OCI-LY3 (cell line): Measurements from ENCODE around the gene PGAP1.

Experiments used
- H2AFZ ChIP-seq: fragments of 200-600, 300-600 bp; shearing (Covaris generic); 2 replicates; pipeline ENCODE4 v1.6.0; 2014; ENCODE audit warnings: antibody characterized with exemption, low read depth, low read length
- H3K27ac ChIP-seq: fragments of 200-600, 300-600 bp; sonication (generic); 2 replicates; pipeline ENCODE4 v1.5.1; 2014; ENCODE audit warnings: mild to moderate bottlenecking, low read length, moderate library complexity, mixed read lengths
- H3K27me3 ChIP-seq: fragments of 200-600, 300-600 bp; sonication (generic); 2 replicates; pipeline ENCODE4 v1.6.1; 2014; ENCODE audit warnings: low read depth, low read length, mixed read lengths
- H3K36me3 ChIP-seq: fragments of 200-600, 300-600 bp; sonication (generic); replicated peaks from 2 replicates; pipeline ENCODE3; 2014; ENCODE audit warnings: low read depth, low read length, mixed read lengths
- H3K4me1 ChIP-seq: fragments of 300-600, 200-600 bp; sonication (generic); 2 replicates; pipeline ENCODE4 v1.6.1; 2014; ENCODE audit warnings: low read length, mixed read lengths
- H3K4me2 ChIP-seq: fragments of 200-600, 300-600 bp; sonication (generic); 2 replicates; pipeline ENCODE4 v1.6.1; 2014; ENCODE audit warnings: low read length, mixed read lengths
- H3K4me3 ChIP-seq: fragments of 300-600, 200-600 bp; sonication (generic); 2 replicates; pipeline ENCODE4 v1.5.1; 2014; ENCODE audit warnings: antibody characterized with exemption, mild to moderate bottlenecking, low read length, moderate library complexity
- H3K79me2 ChIP-seq: fragments of 300-600, 200-600 bp; shearing (Covaris generic); 2 replicates; pipeline ENCODE4 v1.6.1; 2014; ENCODE audit warnings: mild to moderate bottlenecking, low read length, mixed read lengths
- H3K9ac ChIP-seq: fragments of 300-600, 200-600 bp; shearing (Covaris generic); 2 replicates; pipeline ENCODE4 v1.6.0; 2014; ENCODE audit warnings: mild to moderate bottlenecking, low read length, moderate library complexity
- H3K9me3 ChIP-seq: fragments of 200-600, 300-600 bp; shearing (Covaris generic); 2 replicates; pipeline ENCODE4 v1.6.1; 2014; ENCODE audit warnings: low read length, mixed read lengths; ENCODE audit not compliant: insufficient read depth
- H4K20me1 ChIP-seq: fragments of 200-600, 300-600 bp; sonication (generic); 2 replicates; pipeline ENCODE4 v1.6.1; 2016; ENCODE audit warnings: low read length, mixed read lengths; ENCODE audit not compliant: insufficient read depth
- CTCF ChIP-seq: fragments of 200-600, 300-600 bp; sonication (generic); IDR thresholded peaks from 2 replicates; pipeline ENCODE4 v1.5.1; 2014; ENCODE audit warnings: antibody characterized with exemption, low read length, low read depth
- EZH2phosphoT487 ChIP-seq: fragments of 200-600 bp; shearing (Covaris generic); IDR thresholded peaks from 2 replicates; pipeline ENCODE4 v1.6.1; 2018; ENCODE audit warnings: antibody characterized with exemption, mixed run types, low read depth

The PGAP1 gene

GRCh38 chr2:196944570-196944969, 18.1 kb upstream of the PGAP1 start:
- Histone ChIP-seq H3K27me3 (no peaks in the 10 kb centered on the region), H3K9me3 (no peaks in the 10 kb centered on the region), H3K4me2 (peak overlapping the region; percentile 37), H3K4me1 (peaks cover 42% of the 10 kb centered on the region), H3K4me3 (no peak overlapping the region), H4K20me1 (no peaks in the 10 kb centered on the region), H3K27ac (peak overlapping the region; percentile 61), H3K79me2 (no peaks in the 10 kb centered on the region), H2AFZ (no peak overlapping the region), H3K36me3 (no peaks in the 10 kb centered on the region), H3K9ac (no peak overlapping the region)
- TF ChIP-seq CTCF, result no peak
- no peak for TF ChIP-seq EZH2phosphoT487

DNA sequence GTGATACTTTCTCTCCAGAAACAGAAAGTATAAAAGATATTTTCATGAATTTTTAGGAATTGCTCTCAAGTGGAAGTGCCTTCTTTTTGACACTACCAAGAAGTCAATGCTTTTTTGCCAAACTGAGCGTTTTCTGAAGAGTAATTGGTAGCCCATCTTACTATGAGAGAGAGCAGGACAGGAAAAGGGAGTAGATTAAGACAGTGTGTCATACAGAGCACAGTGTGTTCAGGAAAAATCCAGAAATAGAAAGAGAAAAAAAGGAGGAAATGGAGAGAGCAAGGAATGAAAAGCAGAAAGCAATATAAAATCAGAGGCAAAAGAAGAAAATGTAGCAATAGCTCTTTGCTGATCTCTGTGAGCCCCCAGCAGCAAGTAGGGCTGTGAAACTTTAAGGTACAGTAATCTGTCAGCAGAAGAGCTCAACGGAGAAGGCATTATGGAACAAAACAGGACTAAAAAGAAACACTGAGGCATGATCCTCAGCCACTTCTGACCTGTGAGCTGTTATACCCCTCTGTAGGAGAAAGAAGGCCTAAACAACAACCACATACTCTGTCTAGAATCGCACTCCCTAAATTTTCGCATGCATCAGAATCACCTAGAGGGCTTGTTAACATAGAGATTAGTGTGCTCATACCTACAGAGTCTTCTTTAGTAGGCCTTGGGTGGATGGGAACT, 15.0 kb upstream of the PGAP1 start:
- Histone ChIP-seq H3K79me2 (no peaks in the 10 kb centered on the region), H3K4me1 (peaks cover 42% of the 10 kb centered on the region), H3K9me3 (no peaks in the 10 kb centered on the region), H3K27ac (no peak overlapping the region), H3K9ac (no peak overlapping the region), H4K20me1 (no peaks in the 10 kb centered on the region), H2AFZ (no peak overlapping the region), H3K4me2 (peak overlapping the region; percentile 8; the same call in 1 of the 2 replicates), H3K4me3 (no peak overlapping the region), H3K27me3 (no peaks in the 10 kb centered on the region), H3K36me3 (no peaks in the 10 kb centered on the region)
- TF ChIP-seq EZH2phosphoT487 (no peak), CTCF (no peak)

DNA sequence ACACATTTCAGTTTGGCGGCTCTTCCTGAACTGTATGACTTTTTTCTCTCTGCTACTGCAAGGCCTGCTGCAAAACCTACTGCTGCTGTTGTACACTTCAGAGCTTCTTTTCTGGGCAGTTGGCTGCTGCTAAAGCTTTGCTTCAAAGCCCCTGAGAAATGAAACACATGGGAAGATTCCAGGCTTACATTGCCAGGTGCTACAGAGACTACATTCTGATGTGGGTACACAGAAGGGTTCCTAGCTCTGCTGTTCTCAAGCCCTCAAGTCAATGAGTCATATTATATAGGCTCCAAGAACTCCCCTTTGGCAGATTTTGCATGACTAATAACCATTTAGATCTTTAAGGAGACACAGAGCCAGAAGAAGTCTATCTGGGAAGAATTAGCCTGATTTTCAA, 12.9 kb upstream of the PGAP1 start:
- Histone ChIP-seq H2AFZ (no peak overlapping the region), H3K9ac (no peak overlapping the region), H3K9me3 (no peaks in the 10 kb centered on the region), H3K4me1 (peaks cover 46% of the 10 kb centered on the region), H3K79me2 (no peaks in the 10 kb centered on the region), H4K20me1 (no peaks in the 10 kb centered on the region), H3K36me3 (no peaks in the 10 kb centered on the region), H3K27me3 (no peaks in the 10 kb centered on the region), H3K27ac (no peak overlapping the region), H3K4me2 (no peak overlapping the region), H3K4me3 (no peak overlapping the region)
- TF ChIP-seq EZH2phosphoT487, result no peak
- TF ChIP-seq CTCF, result no peak

DNA sequence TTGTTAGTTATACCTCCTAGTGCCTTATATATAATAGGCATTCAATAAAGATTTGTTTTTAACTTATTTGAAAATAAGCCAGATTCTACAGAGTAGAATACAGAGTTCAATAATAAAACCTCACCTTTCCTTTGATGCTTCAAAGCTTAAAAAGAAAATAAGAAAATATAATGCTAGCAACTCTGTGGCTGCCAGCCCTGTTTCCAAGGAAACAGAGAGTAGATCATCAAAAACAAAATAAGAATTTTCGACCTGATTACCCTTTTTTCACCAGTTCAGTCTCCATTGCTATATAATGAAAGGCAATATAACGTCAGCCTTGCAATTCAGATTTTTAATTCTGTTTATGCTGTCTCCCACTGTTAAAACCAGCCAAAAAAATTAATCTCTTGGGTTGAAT, 8.9 kb upstream of the PGAP1 start:
- H3K9ac ChIP-seq, result no peak overlapping the region
- H3K4me3 ChIP-seq, result no peak overlapping the region
- H3K4me2 ChIP-seq, result no peak overlapping the region
- H4K20me1 ChIP-seq, result no peaks in the 10 kb centered on the region
- H3K79me2 ChIP-seq, result no peaks in the 10 kb centered on the region
- no peaks in the 10 kb centered on the region for H3K36me3 ChIP-seq
- H2AFZ ChIP-seq, result no peak overlapping the region
- TF ChIP-seq EZH2phosphoT487, result no peak
- TF ChIP-seq CTCF, result no peak
- no peaks in the 10 kb centered on the region for H3K9me3 ChIP-seq
- 0 out of 2 replicates have a peak, but pooled peaks cover 5% of the 10 kb centered on the region for H3K27me3 ChIP-seq
- peaks cover 16% of the 10 kb centered on the region for H3K4me1 ChIP-seq
- no peak overlapping the region for H3K27ac ChIP-seq
